ENCODE measurements around the gene PRODH2. TPM values are rescaled to one million over a fixed set of nuclear protein-coding genes. Genes with fewer than 3 reads are reported as not detected.

Gene PRODH2
- total and polyA plus RNA-seq, 4 donors, result not detected

DNA sequence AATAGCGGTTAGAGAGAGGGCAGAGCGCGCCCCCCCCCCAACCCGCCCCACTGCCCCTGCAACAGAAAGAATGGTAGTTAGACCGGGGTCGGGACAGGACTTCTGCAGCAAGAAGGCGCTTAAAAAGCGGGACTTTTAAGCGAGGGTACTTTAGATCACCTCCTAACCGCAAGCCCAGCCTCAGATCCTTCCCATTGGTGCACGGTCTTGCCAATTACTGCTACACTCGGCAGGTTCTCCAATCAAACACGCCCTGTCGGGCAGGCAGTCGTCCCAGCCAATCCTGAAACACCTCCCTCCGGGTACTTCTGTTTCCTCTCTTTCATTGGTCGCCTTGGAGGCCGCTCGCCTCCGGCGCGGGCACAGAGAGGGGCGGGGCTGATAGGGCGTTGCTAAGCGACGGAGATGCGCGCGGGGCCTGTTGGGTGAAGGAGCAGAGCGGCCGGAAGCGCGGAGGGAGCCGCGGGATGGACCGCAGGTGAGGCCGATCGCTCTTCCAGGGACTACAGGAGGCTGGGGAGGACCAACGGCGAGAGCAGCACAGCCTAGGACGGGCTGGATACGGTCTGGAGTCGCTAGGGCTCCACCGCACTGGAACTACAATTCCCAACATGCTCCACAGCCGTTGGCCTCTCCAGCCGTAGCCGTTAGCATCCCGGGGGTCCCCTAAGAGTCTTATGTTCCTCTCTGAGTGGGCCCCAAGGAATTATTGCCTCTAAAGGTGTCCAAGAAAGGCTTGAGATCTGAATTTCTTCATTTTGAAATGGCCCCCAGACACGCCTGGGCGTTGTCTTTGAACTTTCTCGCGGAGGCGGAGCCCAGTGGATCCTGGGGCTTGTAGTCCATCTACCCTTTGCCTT is 54.7 kb downstream of the PRODH2 start, which contains the start of gene PROSER3:
Gene PROSER3 (plus strand): TSS at position 428 of the 860 bp plus-strand sequence. CDS start 40 bp downstream, at position 468.
- WGBS, 2 donors, result 0% methylated on average over 51 to 53 of the region's 53 CpGs
- Histone ChIP-seq H3K4me1 (ENCODE audit: control insufficient read depth in 1 of 2, insufficient read depth in 2 of 2, low read length in 2 of 2) (no peaks in the 10 kb centered on the region), H3K36me3 (ENCODE audit: control insufficient read depth in 1 of 2, insufficient read depth in 2 of 2, low read length in 1 of 2) (no peaks in the 10 kb centered on the region), H3K4me3 (ENCODE audit: low read length in 2 of 2) (peak within 1 kb of the TSS; percentile 64 to 91), H3K27ac (ENCODE audit: low read depth in 1 of 2, low read length in 2 of 2) (peak within 1 kb of the TSS; percentile 86 to 97), H3K27me3 (ENCODE audit: control insufficient read depth in 1 of 2, insufficient read depth in 2 of 2, low read length in 1 of 2) (no peaks in the 10 kb centered on the region), H3K9me3 (ENCODE audit: control insufficient read depth, low read length) (no peaks in the 10 kb centered on the region)
- ATAC-seq (ENCODE audit: low FRiP score), result peak; percentile 92
- intact Hi-C loops (cut with DNase I), result no loop called here
- DNase-seq, result peak; percentile 99

DNA sequence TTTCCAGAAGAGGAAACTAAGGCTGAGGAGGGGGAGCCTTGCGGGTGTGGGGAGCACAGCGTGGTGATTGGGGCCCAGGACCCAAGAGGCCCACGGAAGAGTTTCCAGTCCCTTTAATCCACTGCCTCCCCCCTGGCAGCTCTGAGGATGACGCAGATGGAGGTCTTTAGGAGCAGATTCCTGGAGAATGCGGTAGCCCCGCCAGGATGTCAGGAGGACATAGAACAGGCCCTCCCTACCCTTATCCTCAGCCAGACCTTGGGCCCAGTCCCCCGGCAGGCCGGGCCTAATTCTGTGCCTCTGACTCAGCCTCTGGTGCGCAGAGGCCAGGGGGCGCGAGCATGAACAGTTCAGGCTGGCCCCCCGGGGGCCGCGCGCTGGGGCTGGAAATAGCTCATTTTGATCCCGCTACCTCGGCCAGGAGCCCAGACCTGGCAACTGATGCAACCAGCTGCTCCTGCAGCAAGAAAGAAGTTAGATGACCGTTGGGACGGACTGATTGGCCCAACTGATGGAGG is 55.4 kb downstream of the PRODH2 start:
- peak; percentile 85 for ATAC-seq (ENCODE audit: low FRiP score)
- intact Hi-C loops (cut with DNase I), result no loop called here
- H3K27me3 ChIP-seq (ENCODE audit: control insufficient read depth in 1 of 2, insufficient read depth in 2 of 2, low read length in 1 of 2), result no peaks in the 10 kb centered on the region
- peaks cover 0 to 3% of the 10 kb centered on the region in 2 donors for H3K36me3 ChIP-seq (ENCODE audit: control insufficient read depth in 1 of 2, insufficient read depth in 2 of 2, low read length in 1 of 2)
- no peaks in the 10 kb centered on the region for H3K9me3 ChIP-seq (ENCODE audit: control insufficient read depth, low read length)
- H3K27ac ChIP-seq (ENCODE audit: low read depth in 1 of 2, low read length in 2 of 2), result peak overlapping the region; percentile 86 to 97
- peak; percentile 93 to 94 for DNase-seq
- H3K4me3 ChIP-seq (ENCODE audit: low read length in 2 of 2), result no peak overlapping the region
- WGBS, 2 donors, result 0 to 2% methylated on average over 19 of the region's 19 CpGs
- no peaks in the 10 kb centered on the region for H3K4me1 ChIP-seq (ENCODE audit: control insufficient read depth in 1 of 2, insufficient read depth in 2 of 2, low read length in 2 of 2)

DNA sequence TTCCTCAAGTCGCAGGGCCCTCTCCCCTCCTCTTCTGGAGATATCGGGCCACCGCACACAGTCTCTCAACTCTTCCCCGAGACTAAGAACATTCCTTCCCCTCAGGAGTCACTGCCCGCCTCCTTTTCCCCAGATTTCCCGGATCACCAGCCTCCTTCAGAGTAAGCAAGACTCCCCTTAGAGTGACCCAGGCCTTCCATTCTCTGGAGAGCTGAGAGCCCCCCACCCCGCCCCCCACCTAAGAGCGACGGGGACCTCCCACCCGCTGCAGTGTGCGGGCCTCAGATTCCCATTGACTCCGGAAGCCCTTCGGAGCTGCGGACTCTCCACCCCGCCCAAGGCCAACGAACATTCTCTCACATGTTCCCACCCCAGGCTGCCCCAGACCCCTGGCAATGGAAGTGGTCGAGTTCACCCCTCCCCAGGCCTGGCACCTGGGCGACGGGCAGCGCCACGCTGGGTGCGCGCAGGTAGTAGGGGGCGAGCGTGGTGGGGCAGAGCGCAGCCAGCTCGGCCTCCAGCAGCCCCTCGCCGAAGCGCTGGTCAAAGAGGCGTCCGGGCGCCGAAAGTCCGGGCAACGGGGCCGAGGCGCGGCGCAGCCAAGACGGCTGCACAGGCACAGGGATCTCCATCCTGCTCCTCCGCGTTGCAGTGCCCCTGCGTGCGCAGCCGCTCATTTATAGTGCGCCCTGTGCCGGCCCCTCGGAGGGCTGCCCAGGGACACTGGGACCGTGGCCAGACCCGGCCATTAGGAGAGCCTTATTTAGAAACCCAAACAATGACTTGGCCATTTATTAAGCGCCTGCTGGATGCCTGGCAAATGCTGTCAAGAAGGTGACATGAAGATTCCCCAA is 56.0 kb downstream of the PRODH2 start, which contains the start of gene HSPB6:
Gene HSPB6 (minus strand): TSS at position 653 of the 854 bp plus-strand sequence. CDS start 21 bp downstream, at position 632.
- peak; percentile 83 to 94 for DNase-seq
- Histone ChIP-seq H3K36me3 (ENCODE audit: control insufficient read depth in 1 of 2, insufficient read depth in 2 of 2, low read length in 1 of 2) (peaks cover 0 to 3% of the 10 kb centered on the region in 2 donors), H3K9me3 (ENCODE audit: control insufficient read depth, low read length) (no peaks in the 10 kb centered on the region), H3K4me1 (ENCODE audit: control insufficient read depth in 1 of 2, insufficient read depth in 2 of 2, low read length in 2 of 2) (no peaks in the 10 kb centered on the region), H3K27ac (ENCODE audit: low read depth in 1 of 2, low read length in 2 of 2) (peak within 1 kb of the TSS; percentile 86 to 97), H3K4me3 (ENCODE audit: low read length in 2 of 2) (peak within 1 kb of the TSS; percentile 40 to 55), H3K27me3 (ENCODE audit: control insufficient read depth in 1 of 2, insufficient read depth in 2 of 2, low read length in 1 of 2) (no peaks in the 10 kb centered on the region)
- intact Hi-C loops (cut with DNase I), result no loop called here
- ATAC-seq (ENCODE audit: low FRiP score), result peak; percentile 65
- 2% methylated on average over 39 to 52 of the region's 52 CpGs for WGBS, 2 donors

DNA sequence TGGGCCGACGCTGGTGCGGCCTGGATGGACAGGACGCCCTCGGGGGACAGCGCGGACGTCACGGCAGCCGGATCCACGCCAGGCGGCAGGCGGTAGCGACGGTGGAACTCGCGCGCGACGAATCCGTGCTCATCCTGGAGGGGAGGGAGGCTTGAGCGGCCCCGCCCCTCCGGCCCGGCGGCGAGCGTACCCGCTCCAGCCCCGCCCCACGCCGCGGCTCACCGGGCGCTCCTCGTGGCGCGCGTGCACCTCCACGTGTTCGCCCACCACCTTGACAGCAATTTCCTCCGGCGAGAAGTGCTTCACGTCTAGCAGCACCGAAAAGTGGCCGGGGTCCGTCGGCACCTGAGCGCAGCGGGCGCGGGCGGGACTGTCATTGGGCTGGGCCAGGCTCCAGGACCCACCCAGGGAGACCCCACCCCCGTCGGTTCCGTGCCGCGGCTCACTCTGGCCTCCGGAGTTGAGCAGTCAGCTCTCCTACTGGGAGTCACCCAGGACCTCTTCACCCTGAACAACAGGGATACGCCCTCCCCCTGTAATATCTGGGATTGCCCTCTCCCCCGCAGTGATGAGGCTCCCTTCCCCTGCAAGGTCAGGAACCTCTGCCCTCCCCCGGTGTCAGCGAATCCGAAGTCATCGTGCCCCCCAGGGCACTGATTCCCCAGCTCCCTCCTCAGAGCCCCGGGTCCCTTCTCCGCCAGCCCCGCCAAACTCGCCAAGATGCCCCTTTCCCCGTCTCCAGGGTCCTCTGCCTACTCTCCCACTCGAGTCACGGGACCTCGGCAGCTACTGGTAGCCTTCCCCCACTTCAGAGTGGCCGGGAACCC is 56.9 kb downstream of the PRODH2 start:
- ATAC-seq (ENCODE audit: low FRiP score), result peak; percentile 72
- Histone ChIP-seq H3K9me3 (ENCODE audit: control insufficient read depth, low read length) (no peaks in the 10 kb centered on the region), H3K4me1 (ENCODE audit: control insufficient read depth in 1 of 2, insufficient read depth in 2 of 2, low read length in 2 of 2) (no peaks in the 10 kb centered on the region), H3K36me3 (ENCODE audit: control insufficient read depth in 1 of 2, insufficient read depth in 2 of 2, low read length in 1 of 2) (peaks cover 0 to 3% of the 10 kb centered on the region in 2 donors), H3K4me3 (ENCODE audit: low read length in 2 of 2) (peak overlapping the region; percentile 40 to 55), H3K27ac (ENCODE audit: low read depth in 1 of 2, low read length in 2 of 2) (peak overlapping the region; percentile 86 to 97), H3K27me3 (ENCODE audit: control insufficient read depth in 1 of 2, insufficient read depth in 2 of 2, low read length in 1 of 2) (no peaks in the 10 kb centered on the region)
- peak; percentile 88 to 96 for DNase-seq
- intact Hi-C loops (cut with DNase I), result no loop called here
- 3% methylated on average over 52 to 74 of the region's 74 CpGs for WGBS, 2 donors

DNA sequence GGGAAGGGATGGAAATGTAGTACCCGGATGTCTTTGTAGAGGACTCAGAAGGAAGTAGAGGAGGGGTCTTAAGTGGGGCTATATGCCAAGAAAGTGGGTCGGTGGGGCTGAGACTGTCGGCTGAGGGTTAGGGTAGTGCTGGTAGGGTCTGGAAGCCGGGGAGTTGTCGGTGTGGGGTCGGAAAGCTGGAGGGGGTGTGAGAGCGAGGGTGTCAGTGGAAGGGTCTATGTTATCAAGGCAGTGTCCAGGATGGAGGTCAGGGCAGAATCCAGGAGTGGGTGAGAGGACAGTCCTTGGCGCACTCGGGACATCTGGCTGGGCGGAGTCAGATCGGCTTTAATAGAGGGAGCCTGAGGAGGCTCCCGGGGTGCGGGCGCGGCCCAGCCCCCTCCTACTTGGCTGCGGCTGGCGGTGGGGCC is 57.5 kb downstream of the PRODH2 start:
- H3K4me1 ChIP-seq (ENCODE audit: control insufficient read depth in 1 of 2, insufficient read depth in 2 of 2, low read length in 2 of 2), result no peaks in the 10 kb centered on the region
- H3K27ac ChIP-seq (ENCODE audit: low read depth in 1 of 2, low read length in 2 of 2), result peak overlapping the region in 1 of 2 donors; percentile 83
- no peaks in the 10 kb centered on the region for H3K27me3 ChIP-seq (ENCODE audit: control insufficient read depth in 1 of 2, insufficient read depth in 2 of 2, low read length in 1 of 2)
- DNase-seq (no peak), ATAC-seq (ENCODE audit: low FRiP score) (no peak)
- H3K4me3 ChIP-seq (ENCODE audit: low read length in 2 of 2), result no peak overlapping the region
- intact Hi-C loops (cut with DNase I), result no loop called here
- no peaks in the 10 kb centered on the region for H3K9me3 ChIP-seq (ENCODE audit: control insufficient read depth, low read length)
- WGBS, 2 donors, result 29 to 31% methylated on average over 17 of the region's 17 CpGs
- peaks cover 0 to 3% of the 10 kb centered on the region in 2 donors for H3K36me3 ChIP-seq (ENCODE audit: control insufficient read depth in 1 of 2, insufficient read depth in 2 of 2, low read length in 1 of 2)

DNA sequence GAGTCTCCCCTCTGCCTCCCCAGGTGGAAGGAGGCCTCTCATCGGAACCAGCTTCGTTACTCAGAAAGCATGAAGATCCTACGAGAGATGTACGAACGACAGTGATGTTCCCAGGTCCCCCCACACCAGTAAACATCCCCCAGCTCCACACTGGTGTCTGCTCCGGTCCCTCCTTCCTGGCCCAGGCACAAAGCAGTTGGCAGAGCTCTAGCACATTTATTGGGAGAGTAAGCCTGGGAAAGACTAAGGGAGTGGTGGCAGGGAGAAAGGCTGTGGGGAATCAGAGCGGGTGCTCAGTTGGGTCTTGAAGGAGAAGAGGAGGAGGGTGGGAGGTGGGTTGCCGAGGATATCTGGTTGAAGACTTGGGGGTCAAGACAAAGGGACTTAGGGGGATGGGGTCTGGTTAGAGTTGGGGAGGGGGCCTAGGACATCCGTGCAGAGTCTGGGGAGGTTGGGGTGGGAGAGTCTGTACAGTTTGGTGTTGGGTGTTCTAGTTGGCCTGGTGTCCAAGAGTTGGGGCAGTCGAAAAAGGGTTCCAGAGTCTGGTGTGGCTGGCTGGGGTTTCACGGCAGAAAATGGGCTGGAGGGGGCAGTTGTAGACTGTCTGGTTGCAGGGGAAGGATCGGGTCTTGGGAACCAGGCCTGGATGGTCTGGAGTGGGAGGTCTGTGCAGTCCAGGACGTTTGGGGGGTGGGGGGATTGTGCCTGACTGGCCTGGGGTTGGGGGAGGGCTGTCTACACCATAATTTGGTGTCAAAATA is 58.1 kb downstream of the PRODH2 start:
- Histone ChIP-seq H3K4me3 (ENCODE audit: low read length in 2 of 2) (no peak overlapping the region), H3K27me3 (ENCODE audit: control insufficient read depth in 1 of 2, insufficient read depth in 2 of 2, low read length in 1 of 2) (no peaks in the 10 kb centered on the region), H3K9me3 (ENCODE audit: control insufficient read depth, low read length) (no peaks in the 10 kb centered on the region), H3K27ac (ENCODE audit: low read depth in 1 of 2, low read length in 2 of 2) (peak overlapping the region in 1 of 2 donors; percentile 83), H3K36me3 (ENCODE audit: control insufficient read depth in 1 of 2, insufficient read depth in 2 of 2, low read length in 1 of 2) (peaks cover 0 to 3% of the 10 kb centered on the region in 2 donors), H3K4me1 (ENCODE audit: control insufficient read depth in 1 of 2, insufficient read depth in 2 of 2, low read length in 2 of 2) (no peaks in the 10 kb centered on the region)
- DNase-seq, result peak; percentile 47 to 70
- ATAC-seq (ENCODE audit: low FRiP score), result no peak
- 76 to 77% methylated on average over 13 of the region's 13 CpGs for WGBS, 2 donors
- intact Hi-C loops (cut with DNase I), result no loop called here

DNA sequence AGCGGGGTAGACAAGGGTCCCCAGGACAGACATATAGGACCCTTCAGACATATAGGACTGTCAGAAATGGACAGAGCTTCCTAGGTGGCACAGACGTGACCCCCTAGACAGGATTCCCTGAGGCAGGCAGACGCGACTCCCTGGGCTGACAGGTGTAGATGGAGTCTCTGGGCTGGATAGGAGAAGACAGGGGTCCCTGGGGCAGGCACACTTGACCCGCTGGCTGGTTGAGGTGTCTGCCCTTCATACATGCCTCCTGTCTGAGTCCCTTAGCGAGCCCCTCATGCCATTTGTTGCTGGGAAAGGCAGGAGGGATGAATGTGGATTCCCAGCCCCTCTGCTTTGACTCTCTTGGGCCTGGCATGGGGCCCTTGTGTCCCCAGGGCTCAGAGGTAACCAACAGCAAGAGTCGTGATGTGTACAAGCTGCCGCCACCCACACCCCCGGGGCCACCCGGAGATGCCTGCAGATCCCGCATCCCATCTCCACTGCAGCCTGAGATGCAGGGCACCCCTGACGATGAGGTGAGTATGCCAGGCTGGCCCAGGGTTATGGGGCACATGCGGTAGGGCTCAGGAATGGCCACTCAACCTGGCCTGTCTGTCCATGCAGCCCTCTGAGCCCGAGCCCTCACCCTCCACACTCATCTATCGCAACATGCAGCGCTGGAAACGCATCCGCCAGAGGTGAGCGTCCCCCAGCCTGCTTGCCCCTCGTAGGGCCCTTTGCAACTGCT is 58.8 kb downstream of the PRODH2 start:
- H3K36me3 ChIP-seq (ENCODE audit: control insufficient read depth in 1 of 2, insufficient read depth in 2 of 2, low read length in 1 of 2), result peaks cover 0 to 3% of the 10 kb centered on the region in 2 donors

More for the DNA sequence above, 58.8 kb downstream of the PRODH2 start:
- DNase-seq (peak in 1 of 2 donors; percentile 74), ATAC-seq (ENCODE audit: low FRiP score) (no peak)
- H3K9me3 ChIP-seq (ENCODE audit: control insufficient read depth, low read length), result no peaks in the 10 kb centered on the region
- 82 to 91% methylated on average over 20 of the region's 20 CpGs for WGBS, 2 donors
- intact Hi-C loops (cut with DNase I), result no loop called here
- no peaks in the 10 kb centered on the region for H3K4me1 ChIP-seq (ENCODE audit: control insufficient read depth in 1 of 2, insufficient read depth in 2 of 2, low read length in 2 of 2)
- no peak overlapping the region for H3K4me3 ChIP-seq (ENCODE audit: low read length in 2 of 2)
- no peaks in the 10 kb centered on the region for H3K27me3 ChIP-seq (ENCODE audit: control insufficient read depth in 1 of 2, insufficient read depth in 2 of 2, low read length in 1 of 2)
- peak overlapping the region in 1 of 2 donors; percentile 4 for H3K27ac ChIP-seq (ENCODE audit: low read depth in 1 of 2, low read length in 2 of 2)

Measured in aorta (tissue), 5 donors.